GM10266 (cell line): ENCODE results near the gene DNAJB6.

Experiments
- DNase-seq: peaks from one replicate; pipeline ENCODE4 v3.0.0; 2012; ENCODE audit errors: extremely low spot score
- CTCF ChIP-seq: IDR thresholded peaks from 2 replicates; pipeline ENCODE4 v1.5.1; 2012; ENCODE audit warnings: mild to moderate bottlenecking, low read depth; ENCODE audit not compliant: control insufficient read depth, insufficient read depth; ENCODE audit errors: missing control alignments

The DNAJB6 gene

DNA sequence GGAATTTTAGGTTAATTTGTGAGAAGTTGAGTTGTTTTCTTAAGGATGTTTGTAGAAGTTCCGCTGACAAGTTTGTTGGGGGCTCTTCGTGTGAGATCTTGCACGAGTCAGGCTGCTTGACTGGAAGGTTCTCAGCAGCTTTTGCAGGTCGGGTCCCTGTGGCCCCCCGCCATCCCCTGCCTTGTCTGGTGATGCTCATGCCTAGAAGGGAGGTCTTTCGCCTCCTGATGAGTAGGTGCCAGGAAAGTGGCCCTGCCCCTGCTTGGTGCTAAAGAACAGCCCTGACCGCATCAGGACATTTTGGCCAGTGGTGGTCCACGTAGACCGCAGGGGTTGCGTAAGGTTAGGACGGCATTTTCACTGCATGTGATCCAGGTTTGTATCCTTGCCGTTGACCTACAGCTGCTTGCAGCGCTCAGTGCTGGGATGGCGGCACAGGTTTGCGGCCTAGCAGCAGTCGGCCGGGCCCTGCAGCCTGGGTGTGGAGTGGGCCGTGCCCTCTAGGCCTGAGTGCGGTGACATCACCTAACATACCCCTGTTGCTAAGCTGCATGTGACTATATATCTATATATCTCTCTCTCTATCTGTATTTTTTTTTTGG is 62.4 kb downstream of the DNAJB6 start:
- TF ChIP-seq CTCF = no peak
- DNase-seq = no peak

- no peak for TF ChIP-seq CTCF
- DNase-seq = no peak
Observed at GRCh38 chr7:157400171-157400860, 63.5 kb downstream of the DNAJB6 start.

- no peak for TF ChIP-seq CTCF
- no peak for DNase-seq
Observed at GRCh38 chr7:157401567-157402387, 65.0 kb downstream of the DNAJB6 start.

- TF ChIP-seq CTCF = no peak
- DNase-seq = no peak
Observed at GRCh38 chr7:157402388-157402703, 65.5 kb downstream of the DNAJB6 start.

- no peak for TF ChIP-seq CTCF
- DNase-seq = no peak
Observed at GRCh38 chr7:157402911-157403534, 66.2 kb downstream of the DNAJB6 start.

DNA sequence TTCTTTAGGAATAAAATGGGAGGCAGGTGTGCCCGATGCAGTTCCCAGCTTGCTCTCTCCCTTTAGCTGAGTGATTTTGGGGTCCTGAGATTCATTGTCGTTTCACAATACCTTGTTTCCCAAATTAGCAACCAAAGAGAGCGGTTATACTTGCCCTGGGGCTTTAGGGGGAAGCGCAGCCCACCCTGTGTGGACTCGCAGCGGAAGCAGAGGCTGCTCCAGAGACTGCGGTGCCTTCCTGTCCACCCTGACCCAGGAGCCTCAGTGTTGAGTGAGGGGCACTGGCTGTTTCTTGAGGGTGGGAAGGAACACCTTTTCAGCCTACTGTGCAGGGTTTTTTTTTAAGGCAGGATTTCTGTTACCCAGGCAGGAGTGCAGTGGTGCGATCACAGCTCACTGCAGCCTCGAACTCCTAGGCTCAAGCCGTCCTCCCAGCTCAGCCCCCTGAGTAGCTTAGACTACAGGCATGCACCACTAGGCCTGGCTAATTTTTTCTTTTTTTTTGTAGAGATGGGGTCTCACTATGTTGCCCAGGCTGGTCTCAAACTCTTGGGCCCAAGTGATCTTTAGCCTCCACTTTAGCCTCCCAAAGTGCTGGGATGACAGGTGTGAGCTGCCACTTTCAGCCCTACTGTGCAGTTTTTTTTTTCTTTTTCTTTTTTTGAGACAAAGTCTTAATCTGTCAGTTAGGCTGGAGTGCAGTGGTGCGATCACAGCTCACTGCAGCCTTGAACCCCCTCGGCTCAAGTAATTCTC is 67.0 kb downstream of the DNAJB6 start:
- DNase-seq = no peak
- no peak for TF ChIP-seq CTCF
